ENCODE data around the gene TRAPPC11.

DNA sequence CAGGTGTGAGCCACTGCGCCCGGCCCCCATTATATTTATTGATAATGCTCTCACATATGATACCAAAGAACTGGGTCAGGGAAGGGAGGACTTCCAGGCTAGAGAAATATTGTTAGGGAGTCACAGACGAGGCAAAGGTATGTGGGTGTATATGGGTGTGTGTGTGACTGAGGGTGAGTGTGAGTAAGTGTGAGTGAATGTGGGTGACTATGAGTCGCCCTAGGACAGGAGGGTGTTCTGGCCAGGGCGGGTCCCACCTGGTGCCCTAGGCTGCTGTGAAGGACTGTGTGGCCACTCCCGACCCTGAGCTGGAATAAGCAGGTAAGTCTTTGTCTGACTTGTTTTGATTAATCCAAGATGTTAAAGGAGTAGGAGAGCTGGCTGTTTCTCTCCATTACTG, 34.5 kb upstream of the TRAPPC11 start:
- no peak for TF ChIP-seq U2AF2 (IDR thresholded peaks at IDR 0.05; ENCODE audit: low read depth, low read length)
- TF ChIP-seq, protein P1, sequence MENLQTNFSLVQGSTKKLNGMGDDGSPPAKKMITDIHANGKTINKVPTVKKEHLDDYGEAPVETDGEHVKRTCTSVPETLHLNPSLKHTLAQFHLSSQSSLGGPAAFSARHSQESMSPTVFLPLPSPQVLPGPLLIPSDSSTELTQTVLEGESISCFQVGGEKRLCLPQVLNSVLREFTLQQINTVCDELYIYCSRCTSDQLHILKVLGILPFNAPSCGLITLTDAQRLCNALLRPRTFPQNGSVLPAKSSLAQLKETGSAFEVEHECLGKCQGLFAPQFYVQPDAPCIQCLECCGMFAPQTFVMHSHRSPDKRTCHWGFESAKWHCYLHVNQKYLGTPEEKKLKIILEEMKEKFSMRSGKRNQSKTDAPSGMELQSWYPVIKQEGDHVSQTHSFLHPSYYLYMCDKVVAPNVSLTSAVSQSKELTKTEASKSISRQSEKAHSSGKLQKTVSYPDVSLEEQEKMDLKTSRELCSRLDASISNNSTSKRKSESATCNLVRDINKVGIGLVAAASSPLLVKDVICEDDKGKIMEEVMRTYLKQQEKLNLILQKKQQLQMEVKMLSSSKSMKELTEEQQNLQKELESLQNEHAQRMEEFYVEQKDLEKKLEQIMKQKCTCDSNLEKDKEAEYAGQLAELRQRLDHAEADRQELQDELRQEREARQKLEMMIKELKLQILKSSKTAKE (CRISPR knock-in tag; IDR thresholded peaks at IDR 0.05; ENCODE audit: borderline replicate concordance): no peak
- TF ChIP-seq, protein P2, sequence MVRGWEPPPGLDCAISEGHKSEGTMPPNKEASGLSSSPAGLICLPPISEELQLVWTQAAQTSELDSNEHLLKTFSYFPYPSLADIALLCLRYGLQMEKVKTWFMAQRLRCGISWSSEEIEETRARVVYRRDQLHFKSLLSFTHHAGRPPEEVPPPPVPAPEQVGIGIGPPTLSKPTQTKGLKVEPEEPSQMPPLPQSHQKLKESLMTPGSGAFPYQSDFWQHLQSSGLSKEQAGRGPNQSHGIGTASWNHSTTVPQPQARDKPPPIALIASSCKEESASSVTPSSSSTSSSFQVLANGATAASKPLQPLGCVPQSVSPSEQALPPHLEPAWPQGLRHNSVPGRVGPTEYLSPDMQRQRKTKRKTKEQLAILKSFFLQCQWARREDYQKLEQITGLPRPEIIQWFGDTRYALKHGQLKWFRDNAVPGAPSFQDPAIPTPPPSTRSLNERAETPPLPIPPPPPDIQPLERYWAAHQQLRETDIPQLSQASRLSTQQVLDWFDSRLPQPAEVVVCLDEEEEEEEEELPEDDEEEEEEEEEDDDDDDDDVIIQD (CRISPR knock-in tag; IDR thresholded peaks at IDR 0.05; ENCODE audit: low read depth): no peak
- no peak for TF ChIP-seq POLR2A (IDR thresholded peaks at IDR 0.05; ENCODE audit: insufficient read depth in 1 of 2, low read depth in 2 of 2, low read length in 2 of 2)
- no peak for TF ChIP-seq SOX13 (IDR thresholded peaks at IDR 0.05)
- TF ChIP-seq SOX13 (CRISPR knock-in tag; conservative IDR thresholded peaks at IDR 0.05 in 1 of 2, IDR thresholded peaks at IDR 0.05 in 1 of 2): no peak
- TF ChIP-seq HDAC2 (CRISPR knock-in tag; IDR thresholded peaks at IDR 0.05): no peak
- TF ChIP-seq, protein P3, sequence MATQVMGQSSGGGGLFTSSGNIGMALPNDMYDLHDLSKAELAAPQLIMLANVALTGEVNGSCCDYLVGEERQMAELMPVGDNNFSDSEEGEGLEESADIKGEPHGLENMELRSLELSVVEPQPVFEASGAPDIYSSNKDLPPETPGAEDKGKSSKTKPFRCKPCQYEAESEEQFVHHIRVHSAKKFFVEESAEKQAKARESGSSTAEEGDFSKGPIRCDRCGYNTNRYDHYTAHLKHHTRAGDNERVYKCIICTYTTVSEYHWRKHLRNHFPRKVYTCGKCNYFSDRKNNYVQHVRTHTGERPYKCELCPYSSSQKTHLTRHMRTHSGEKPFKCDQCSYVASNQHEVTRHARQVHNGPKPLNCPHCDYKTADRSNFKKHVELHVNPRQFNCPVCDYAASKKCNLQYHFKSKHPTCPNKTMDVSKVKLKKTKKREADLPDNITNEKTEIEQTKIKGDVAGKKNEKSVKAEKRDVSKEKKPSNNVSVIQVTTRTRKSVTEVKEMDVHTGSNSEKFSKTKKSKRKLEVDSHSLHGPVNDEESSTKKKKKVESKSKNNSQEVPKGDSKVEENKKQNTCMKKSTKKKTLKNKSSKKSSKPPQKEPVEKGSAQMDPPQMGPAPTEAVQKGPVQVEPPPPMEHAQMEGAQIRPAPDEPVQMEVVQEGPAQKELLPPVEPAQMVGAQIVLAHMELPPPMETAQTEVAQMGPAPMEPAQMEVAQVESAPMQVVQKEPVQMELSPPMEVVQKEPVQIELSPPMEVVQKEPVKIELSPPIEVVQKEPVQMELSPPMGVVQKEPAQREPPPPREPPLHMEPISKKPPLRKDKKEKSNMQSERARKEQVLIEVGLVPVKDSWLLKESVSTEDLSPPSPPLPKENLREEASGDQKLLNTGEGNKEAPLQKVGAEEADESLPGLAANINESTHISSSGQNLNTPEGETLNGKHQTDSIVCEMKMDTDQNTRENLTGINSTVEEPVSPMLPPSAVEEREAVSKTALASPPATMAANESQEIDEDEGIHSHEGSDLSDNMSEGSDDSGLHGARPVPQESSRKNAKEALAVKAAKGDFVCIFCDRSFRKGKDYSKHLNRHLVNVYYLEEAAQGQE (IDR thresholded peaks at IDR 0.05; ENCODE audit: borderline replicate concordance in 1 of 2, low read depth in 1 of 2, low read length in 2 of 2): no peak
- TF ChIP-seq, protein P4, sequence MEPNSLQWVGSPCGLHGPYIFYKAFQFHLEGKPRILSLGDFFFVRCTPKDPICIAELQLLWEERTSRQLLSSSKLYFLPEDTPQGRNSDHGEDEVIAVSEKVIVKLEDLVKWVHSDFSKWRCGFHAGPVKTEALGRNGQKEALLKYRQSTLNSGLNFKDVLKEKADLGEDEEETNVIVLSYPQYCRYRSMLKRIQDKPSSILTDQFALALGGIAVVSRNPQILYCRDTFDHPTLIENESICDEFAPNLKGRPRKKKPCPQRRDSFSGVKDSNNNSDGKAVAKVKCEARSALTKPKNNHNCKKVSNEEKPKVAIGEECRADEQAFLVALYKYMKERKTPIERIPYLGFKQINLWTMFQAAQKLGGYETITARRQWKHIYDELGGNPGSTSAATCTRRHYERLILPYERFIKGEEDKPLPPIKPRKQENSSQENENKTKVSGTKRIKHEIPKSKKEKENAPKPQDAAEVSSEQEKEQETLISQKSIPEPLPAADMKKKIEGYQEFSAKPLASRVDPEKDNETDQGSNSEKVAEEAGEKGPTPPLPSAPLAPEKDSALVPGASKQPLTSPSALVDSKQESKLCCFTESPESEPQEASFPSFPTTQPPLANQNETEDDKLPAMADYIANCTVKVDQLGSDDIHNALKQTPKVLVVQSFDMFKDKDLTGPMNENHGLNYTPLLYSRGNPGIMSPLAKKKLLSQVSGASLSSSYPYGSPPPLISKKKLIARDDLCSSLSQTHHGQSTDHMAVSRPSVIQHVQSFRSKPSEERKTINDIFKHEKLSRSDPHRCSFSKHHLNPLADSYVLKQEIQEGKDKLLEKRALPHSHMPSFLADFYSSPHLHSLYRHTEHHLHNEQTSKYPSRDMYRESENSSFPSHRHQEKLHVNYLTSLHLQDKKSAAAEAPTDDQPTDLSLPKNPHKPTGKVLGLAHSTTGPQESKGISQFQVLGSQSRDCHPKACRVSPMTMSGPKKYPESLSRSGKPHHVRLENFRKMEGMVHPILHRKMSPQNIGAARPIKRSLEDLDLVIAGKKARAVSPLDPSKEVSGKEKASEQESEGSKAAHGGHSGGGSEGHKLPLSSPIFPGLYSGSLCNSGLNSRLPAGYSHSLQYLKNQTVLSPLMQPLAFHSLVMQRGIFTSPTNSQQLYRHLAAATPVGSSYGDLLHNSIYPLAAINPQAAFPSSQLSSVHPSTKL (CRISPR knock-in tag; IDR thresholded peaks at IDR 0.05): no peak
- no peak for TF ChIP-seq TAF1 (CRISPR knock-in tag; IDR thresholded peaks at IDR 0.05)
- no peak for TF ChIP-seq MXI1 (IDR thresholded peaks at IDR 0.05; ENCODE audit: borderline replicate concordance, low read depth, low read length)
- TF ChIP-seq, protein P5, sequence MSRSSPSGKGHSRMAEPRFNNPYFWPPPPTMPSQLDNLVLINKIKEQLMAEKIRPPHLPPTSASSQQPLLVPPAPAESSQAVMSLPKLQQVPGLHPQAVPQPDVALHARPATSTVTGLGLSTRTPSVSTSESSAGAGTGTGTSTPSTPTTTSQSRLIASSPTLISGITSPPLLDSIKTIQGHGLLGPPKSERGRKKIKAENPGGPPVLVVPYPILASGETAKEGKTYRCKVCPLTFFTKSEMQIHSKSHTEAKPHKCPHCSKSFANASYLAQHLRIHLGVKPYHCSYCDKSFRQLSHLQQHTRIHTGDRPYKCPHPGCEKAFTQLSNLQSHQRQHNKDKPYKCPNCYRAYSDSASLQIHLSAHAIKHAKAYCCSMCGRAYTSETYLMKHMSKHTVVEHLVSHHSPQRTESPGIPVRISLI (CRISPR knock-in tag; IDR thresholded peaks at IDR 0.05; ENCODE audit: borderline replicate concordance): no peak
- no peak for TF ChIP-seq BRCA1 (CRISPR knock-in tag; IDR thresholded peaks at IDR 0.05)
- TF ChIP-seq, protein P6, sequence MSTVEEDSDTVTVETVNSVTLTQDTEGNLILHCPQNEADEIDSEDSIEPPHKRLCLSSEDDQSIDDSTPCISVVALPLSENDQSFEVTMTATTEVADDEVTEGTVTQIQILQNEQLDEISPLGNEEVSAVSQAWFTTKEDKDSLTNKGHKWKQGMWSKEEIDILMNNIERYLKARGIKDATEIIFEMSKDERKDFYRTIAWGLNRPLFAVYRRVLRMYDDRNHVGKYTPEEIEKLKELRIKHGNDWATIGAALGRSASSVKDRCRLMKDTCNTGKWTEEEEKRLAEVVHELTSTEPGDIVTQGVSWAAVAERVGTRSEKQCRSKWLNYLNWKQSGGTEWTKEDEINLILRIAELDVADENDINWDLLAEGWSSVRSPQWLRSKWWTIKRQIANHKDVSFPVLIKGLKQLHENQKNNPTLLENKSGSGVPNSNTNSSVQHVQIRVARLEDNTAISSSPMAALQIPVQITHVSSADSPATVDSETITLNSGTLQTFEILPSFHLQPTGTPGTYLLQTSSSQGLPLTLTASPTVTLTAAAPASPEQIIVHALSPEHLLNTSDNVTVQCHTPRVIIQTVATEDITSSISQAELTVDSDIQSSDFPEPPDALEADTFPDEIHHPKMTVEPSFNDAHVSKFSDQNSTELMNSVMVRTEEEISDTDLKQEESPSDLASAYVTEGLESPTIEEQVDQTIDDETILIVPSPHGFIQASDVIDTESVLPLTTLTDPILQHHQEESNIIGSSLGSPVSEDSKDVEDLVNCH (CRISPR knock-in tag; IDR thresholded peaks at IDR 0.05): no peak
- no peak for TF ChIP-seq NAIF1 (CRISPR knock-in tag; IDR thresholded peaks at IDR 0.05; ENCODE audit: borderline replicate concordance)
